NCI-H2196 (cell line): ENCODE measurements around the gene HOXA4.

ENCODE experiments used
- DNase-seq: peaks from one replicate; lab custom pipeline; 2025; ENCODE audit not compliant: unreplicated experiment; lab: John Stamatoyannopoulos, UW

Gene HOXA4

GRCh38 chr7:27130540-27131389 lies at the start of gene HOXA4:
TSS of gene HOXA4 (minus strand) at chr7:27130757. CDS start at chr7:27130733, 24 bp downstream.
- peak; percentile 70 for DNase-seq

- DNase-seq: no peak
Measured at GRCh38 chr7:27179503-27180430, 49.2 kb upstream of the HOXA4 start.

- no peak for DNase-seq
Measured at GRCh38 chr7:27179030-27179429, 48.5 kb upstream of the HOXA4 start.

- no peak for DNase-seq
Measured at GRCh38 chr7:27178366-27178765, 47.8 kb upstream of the HOXA4 start.

GRCh38 chr7:27177795-27178320 lies 47.3 kb upstream of the HOXA4 start:
- DNase-seq: no peak

- no peak for DNase-seq
Measured at GRCh38 chr7:27176962-27177794, 46.6 kb upstream of the HOXA4 start.

GRCh38 chr7:27176524-27176845 lies 45.9 kb upstream of the HOXA4 start:
- DNase-seq: no peak

GRCh38 chr7:27175626-27176523 lies 45.3 kb upstream of the HOXA4 start:
- DNase-seq: no peak

GRCh38 chr7:27174874-27175625 lies 44.5 kb upstream of the HOXA4 start:
- no peak for DNase-seq

- no peak for DNase-seq
Measured at GRCh38 chr7:27173956-27174873, 43.7 kb upstream of the HOXA4 start, which contains the start of gene HOXA10. TSS of gene HOXA10 (minus strand) at chr7:27174320. CDS start at chr7:27174306, 14 bp downstream.

- peak; percentile 52 for DNase-seq
Measured at GRCh38 chr7:27173511-27173955, 43.0 kb upstream of the HOXA4 start.

GRCh38 chr7:27172823-27173510 lies 42.4 kb upstream of the HOXA4 start:
- DNase-seq: peak; percentile 28

- no peak for DNase-seq
Measured at GRCh38 chr7:27172315-27172774, 41.8 kb upstream of the HOXA4 start.

GRCh38 chr7:27171637-27172314 lies 41.2 kb upstream of the HOXA4 start:
- no peak for DNase-seq

- no peak for DNase-seq
Measured at GRCh38 chr7:27171325-27171636, 40.7 kb upstream of the HOXA4 start.

GRCh38 chr7:27170426-27171324 lies 40.1 kb upstream of the HOXA4 start:
- no peak for DNase-seq
